Panc1 (cell line): ENCODE measurements around the gene CFHR2. TPM values are rescaled to one million over a fixed set of nuclear protein-coding genes. Genes with fewer than 3 reads are reported as not detected.
"Not testable (repeated sequence)": the region's sequence is repeated elsewhere in the genome, so short reads cannot be mapped to it uniquely, and the experiment has no call there.

ENCODE experiments used
- ATAC-seq: fragments of 200-7000 bp; cut with Tn5 transposase; 2 replicates; pipeline ENCODE4 v1.9.1; 2020; ENCODE audit warnings: mild to moderate bottlenecking, moderate library complexity
- BruUV-seq: library from RNA; stranded (reverse); fragments of 400-500 nt; replicated peaks from 2 replicates; lab custom pipeline; 2021; lab: Mats Ljungman, UMichigan
- CTCF ChIA-PET: fragments of 300-600 bp; sonication (Branson Sonifier 250); formaldehyde crosslinking; loops from one replicate; lab custom pipeline; 2022; ENCODE audit warnings: antibody characterized with exemption; lab: Charles Lee
- POLR2A ChIA-PET: fragments of 300-600 bp; sonication (Branson Sonifier 250); formaldehyde crosslinking; loops from one replicate; lab custom pipeline; 2022; ENCODE audit warnings: antibody characterized with exemption; lab: Charles Lee
- DNase-seq: peaks from one replicate; pipeline ENCODE4 v3.0.0-alpha.2; 2010; ENCODE audit warnings: low read depth, low spot score
- H3K27ac ChIP-seq: 2 replicates; pipeline ENCODE4 v1.5.1; 2011; ENCODE audit warnings: mild to moderate bottlenecking, low read length, inconsistent platforms
- H3K27me3 ChIP-seq: fragments of 200-500 bp; sonication (Bioruptor generic); 2 replicates; pipeline ENCODE4 v1.6.0; 2014; ENCODE audit warnings: low read length, inconsistent platforms; ENCODE audit not compliant: control insufficient read depth, insufficient read depth
- H3K36me3 ChIP-seq: fragments of 200-500 bp; sonication (Bioruptor generic); 2 replicates; pipeline ENCODE4 v1.5.1; 2014; ENCODE audit warnings: inconsistent platforms, mild to moderate bottlenecking, low read length, moderate library complexity; ENCODE audit not compliant: control insufficient read depth, insufficient read depth
- H3K4me1 ChIP-seq: 2 replicates; pipeline ENCODE4 v1.5.1; 2011; ENCODE audit warnings: inconsistent platforms, mild to moderate bottlenecking, low read length, moderate library complexity; ENCODE audit not compliant: control insufficient read depth, insufficient read depth
- H3K4me3 ChIP-seq, 2 experiments: 2 replicates each; pipeline ENCODE4 v1.5.1; 2011 to 2012; ENCODE audit warnings: low read depth in 2 of 2, low read length in 2 of 2, mild to moderate bottlenecking in 2 of 2, inconsistent platforms in 1 of 2, moderate library complexity in 1 of 2
- H3K9me3 ChIP-seq: fragments of 200-500 bp; sonication (Bioruptor generic); 2 replicates; pipeline ENCODE4 v1.5.1; 2014; ENCODE audit warnings: low read depth, mild to moderate bottlenecking, inconsistent platforms, low read length, moderate library complexity; ENCODE audit not compliant: control insufficient read depth, insufficient read depth
- POLR2AphosphoS5 ChIP-seq: IDR thresholded peaks from 2 replicates; pipeline ENCODE4 v1.6.1; 2012; ENCODE audit warnings: mild to moderate bottlenecking, low read depth, low read length, moderate library complexity
- SIN3A ChIP-seq: IDR thresholded peaks from 2 replicates; pipeline ENCODE4 v1.6.1; 2012; ENCODE audit warnings: low read depth, mild to moderate bottlenecking, low read length, moderate library complexity, borderline replicate concordance; ENCODE audit not compliant: insufficient read depth
- TCF7L2 ChIP-seq: IDR thresholded peaks from 2 replicates; pipeline ENCODE4 v1.6.1; 2011; ENCODE audit warnings: mild to moderate bottlenecking, low read depth, low read length, inconsistent platforms
- in situ Hi-C: cut with HindIII; loops from 2 replicates; pipeline ENCODE4 v1.10.0; 2016; ENCODE audit warnings: low sequenced_read_pairs, low pct_unique_long_range_greater_than_20kb
- intact Hi-C: fragments of 100-400 bp; cut with micrococcal nuclease; formaldehyde crosslinking; loops from one replicate; pipeline ENCODE4 v1.10.0; 2022; ENCODE audit not compliant: unreplicated experiment
- total RNA-seq: library from RNA; stranded (reverse); gene quantifications from one replicate; pipeline ENCODE4 v1.2.1, GENCODE V29; 2021; ENCODE audit not compliant: unreplicated experiment
- TF ChIP-seq, protein P1 (sequence below), 2 experiments: IDR thresholded peaks; 2 replicates each; pipeline ENCODE4 v1.6.1; 2011 to 2012; ENCODE audit warnings: low read depth in 2 of 2, control low read depth in 1 of 2, low read length in 1 of 2, mild to moderate bottlenecking in 1 of 2, moderate library complexity in 1 of 2; ENCODE audit not compliant: insufficient read depth in 1 of 2
- TF ChIP-seq, protein P2 (sequence below): fragments of 450-650 bp; IDR thresholded peaks from 2 replicates; pipeline ENCODE4 v1.5.1; 2017; ENCODE audit warnings: mild to moderate bottlenecking

CFHR2 gene
- total RNA-seq, 1 experiment from 2014 or later: not detected

DNA sequence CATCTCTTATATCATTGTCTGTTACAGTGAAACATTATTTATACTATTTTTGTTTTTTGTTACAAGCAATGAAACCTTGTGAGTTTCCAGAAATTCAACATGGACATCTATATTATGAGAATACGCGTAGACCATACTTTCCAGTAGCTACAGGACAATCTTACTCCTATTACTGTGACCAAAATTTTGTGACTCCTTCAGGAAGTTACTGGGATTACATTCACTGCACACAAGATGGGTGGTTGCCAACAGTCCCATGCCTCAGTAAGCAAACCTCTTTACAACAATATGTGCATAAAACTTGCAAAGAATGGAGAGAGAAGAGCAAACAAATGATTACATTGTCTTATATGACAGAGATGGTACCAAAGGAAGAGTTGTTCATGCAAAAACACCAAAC is 33.3 kb upstream of the CFHR2 start:
- CTCF ChIA-PET: no interaction called here
- Histone ChIP-seq H3K4me1 (no peaks in the 10 kb centered on the region), H3K4me3 (no peak overlapping the region), H3K9me3 (no peaks in the 10 kb centered on the region), H3K27ac (no peak overlapping the region), H3K27me3 (no peaks in the 10 kb centered on the region), H3K36me3 (no peaks in the 10 kb centered on the region)
- intact Hi-C loops: no loop called here
- BruUV-seq: no TSS peak
- TF ChIP-seq SIN3A (no peak), POLR2AphosphoS5 (no peak), TCF7L2 (no peak)
- TF ChIP-seq, protein P1, sequence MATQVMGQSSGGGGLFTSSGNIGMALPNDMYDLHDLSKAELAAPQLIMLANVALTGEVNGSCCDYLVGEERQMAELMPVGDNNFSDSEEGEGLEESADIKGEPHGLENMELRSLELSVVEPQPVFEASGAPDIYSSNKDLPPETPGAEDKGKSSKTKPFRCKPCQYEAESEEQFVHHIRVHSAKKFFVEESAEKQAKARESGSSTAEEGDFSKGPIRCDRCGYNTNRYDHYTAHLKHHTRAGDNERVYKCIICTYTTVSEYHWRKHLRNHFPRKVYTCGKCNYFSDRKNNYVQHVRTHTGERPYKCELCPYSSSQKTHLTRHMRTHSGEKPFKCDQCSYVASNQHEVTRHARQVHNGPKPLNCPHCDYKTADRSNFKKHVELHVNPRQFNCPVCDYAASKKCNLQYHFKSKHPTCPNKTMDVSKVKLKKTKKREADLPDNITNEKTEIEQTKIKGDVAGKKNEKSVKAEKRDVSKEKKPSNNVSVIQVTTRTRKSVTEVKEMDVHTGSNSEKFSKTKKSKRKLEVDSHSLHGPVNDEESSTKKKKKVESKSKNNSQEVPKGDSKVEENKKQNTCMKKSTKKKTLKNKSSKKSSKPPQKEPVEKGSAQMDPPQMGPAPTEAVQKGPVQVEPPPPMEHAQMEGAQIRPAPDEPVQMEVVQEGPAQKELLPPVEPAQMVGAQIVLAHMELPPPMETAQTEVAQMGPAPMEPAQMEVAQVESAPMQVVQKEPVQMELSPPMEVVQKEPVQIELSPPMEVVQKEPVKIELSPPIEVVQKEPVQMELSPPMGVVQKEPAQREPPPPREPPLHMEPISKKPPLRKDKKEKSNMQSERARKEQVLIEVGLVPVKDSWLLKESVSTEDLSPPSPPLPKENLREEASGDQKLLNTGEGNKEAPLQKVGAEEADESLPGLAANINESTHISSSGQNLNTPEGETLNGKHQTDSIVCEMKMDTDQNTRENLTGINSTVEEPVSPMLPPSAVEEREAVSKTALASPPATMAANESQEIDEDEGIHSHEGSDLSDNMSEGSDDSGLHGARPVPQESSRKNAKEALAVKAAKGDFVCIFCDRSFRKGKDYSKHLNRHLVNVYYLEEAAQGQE (IDR thresholded peaks at IDR 0.05; ENCODE audit: insufficient read depth in 1 of 2, low read depth in 2 of 2, low read length in 1 of 2): no peak
- TF ChIP-seq, protein P2, sequence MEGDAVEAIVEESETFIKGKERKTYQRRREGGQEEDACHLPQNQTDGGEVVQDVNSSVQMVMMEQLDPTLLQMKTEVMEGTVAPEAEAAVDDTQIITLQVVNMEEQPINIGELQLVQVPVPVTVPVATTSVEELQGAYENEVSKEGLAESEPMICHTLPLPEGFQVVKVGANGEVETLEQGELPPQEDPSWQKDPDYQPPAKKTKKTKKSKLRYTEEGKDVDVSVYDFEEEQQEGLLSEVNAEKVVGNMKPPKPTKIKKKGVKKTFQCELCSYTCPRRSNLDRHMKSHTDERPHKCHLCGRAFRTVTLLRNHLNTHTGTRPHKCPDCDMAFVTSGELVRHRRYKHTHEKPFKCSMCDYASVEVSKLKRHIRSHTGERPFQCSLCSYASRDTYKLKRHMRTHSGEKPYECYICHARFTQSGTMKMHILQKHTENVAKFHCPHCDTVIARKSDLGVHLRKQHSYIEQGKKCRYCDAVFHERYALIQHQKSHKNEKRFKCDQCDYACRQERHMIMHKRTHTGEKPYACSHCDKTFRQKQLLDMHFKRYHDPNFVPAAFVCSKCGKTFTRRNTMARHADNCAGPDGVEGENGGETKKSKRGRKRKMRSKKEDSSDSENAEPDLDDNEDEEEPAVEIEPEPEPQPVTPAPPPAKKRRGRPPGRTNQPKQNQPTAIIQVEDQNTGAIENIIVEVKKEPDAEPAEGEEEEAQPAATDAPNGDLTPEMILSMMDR: no peak
- POLR2A ChIA-PET: no interaction called here
- in situ Hi-C loops: no loop called here
- DNase-seq (no peak), ATAC-seq (no peak)

DNA sequence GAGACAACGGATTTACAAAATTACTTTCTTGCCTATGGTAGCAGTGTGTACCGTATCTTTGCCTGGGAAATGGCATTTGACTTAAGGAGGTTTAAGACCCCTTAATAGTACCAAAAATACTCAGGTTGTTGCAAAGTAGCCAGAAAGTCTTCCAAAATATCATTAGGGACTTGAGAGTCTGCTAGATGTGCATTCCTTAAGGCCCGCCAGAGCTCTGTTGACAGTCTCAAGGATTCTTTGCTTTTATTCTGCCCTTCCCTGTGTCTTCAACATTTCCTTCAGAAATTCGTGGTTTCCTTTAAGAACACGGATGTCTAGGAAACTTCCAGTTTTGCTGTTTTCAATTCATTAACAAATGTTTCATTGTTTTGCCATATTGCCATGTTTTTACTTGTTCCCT is 31.3 kb upstream of the CFHR2 start:
- H3K27ac ChIP-seq, ATAC-seq, DNase-seq, H3K27me3 ChIP-seq, H3K4me1 ChIP-seq, CTCF ChIA-PET, intact Hi-C loops, H3K9me3 ChIP-seq, POLR2A ChIA-PET, H3K4me3 ChIP-seq, in situ Hi-C loops, BruUV-seq, H3K36me3 ChIP-seq: not testable (repeated sequence)

DNA sequence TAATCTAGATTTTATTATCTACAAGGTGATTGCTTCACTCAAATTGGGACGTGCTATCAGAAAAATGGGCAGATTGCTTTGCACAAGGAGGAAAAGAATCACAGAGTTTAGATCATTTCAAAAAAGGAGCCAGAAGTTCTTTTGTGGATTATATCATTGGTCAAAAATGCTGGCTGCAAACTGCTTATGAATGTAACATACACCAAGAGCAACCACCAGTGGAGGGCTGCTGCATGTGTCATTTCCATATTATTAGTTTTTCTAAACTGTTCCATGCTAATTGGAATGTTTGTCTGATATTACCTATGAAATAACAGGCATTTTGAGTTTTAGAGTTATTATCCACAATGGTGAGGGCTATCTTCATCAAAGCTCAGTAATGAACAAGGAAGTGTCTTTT is 16.7 kb upstream of the CFHR2 start:
- intact Hi-C loops, DNase-seq, H3K27ac ChIP-seq, BruUV-seq, H3K4me1 ChIP-seq, in situ Hi-C loops, H3K4me3 ChIP-seq, POLR2A ChIA-PET, H3K27me3 ChIP-seq, CTCF ChIA-PET, ATAC-seq, H3K36me3 ChIP-seq, H3K9me3 ChIP-seq: not testable (repeated sequence)

DNA sequence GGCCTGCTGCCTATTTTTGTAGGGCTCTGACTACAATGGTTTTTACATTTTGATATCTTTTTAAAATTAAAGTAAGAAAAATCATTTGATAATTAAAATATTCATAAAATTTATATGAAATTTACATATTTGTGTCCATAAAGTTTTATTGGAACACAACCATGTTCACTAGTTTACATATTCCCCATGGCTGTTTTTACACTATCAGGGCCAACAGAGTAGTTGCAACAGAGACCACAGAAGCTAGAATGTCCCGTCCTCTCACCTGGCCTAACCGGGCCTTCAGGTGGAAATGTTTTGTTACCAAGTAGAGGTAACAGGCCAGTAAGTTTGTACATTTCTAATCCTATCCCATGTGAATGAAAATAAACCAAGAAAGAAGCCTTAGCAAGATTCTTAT is 10.7 kb upstream of the CFHR2 start:
- H3K4me3 ChIP-seq, H3K4me1 ChIP-seq, H3K27ac ChIP-seq, POLR2A ChIA-PET, DNase-seq, in situ Hi-C loops, CTCF ChIA-PET, ATAC-seq, BruUV-seq, H3K27me3 ChIP-seq, intact Hi-C loops, H3K36me3 ChIP-seq, H3K9me3 ChIP-seq: not testable (repeated sequence)
